NCI-H1694 (cell line): ENCODE measurements around the gene DIS3L.
"Not testable (repeated sequence)": the region's sequence is repeated elsewhere in the genome, so short reads cannot be mapped to it uniquely, and the experiment has no call there.

Experiments used
- DNase-seq: peaks from one replicate; lab custom pipeline; 2025; lab: John Stamatoyannopoulos, UW

Gene DIS3L

DNA sequence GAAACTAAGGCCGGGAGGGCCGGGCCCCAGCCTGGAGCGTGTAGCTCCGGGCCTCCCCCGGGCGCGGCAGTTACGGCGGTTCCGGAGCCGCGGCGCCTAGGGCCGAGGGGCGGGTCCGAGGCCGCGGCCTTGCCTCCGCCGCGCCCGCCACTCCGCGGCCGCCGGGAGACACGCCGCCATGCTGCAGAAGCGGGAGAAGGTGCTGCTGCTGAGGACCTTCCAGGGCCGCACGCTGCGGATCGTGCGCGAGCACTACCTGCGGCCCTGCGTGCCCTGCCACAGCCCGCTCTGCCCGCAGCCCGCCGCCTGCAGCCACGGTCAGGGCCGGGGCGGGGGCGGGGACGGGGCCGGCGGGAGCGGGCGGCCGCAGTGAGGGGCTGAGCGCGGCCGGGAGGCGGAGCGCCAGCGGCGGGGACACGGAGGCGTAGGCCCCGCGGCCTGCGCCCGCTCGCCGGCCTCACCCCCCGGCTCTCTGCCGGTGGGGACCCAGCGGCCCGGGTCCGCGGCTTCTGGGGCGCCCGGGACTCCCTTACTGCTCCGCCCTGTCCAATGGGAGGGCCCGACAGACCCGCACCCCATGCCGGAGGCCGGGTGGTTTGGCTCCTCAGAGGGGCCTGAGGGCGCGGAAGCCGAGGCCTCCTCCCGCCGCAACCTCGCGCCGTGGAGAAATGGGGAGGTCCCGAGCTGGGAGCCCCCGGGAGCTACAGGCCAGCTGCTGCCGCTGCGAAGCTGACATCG, at the start of gene DIS3L:
TSS of gene DIS3L (plus strand) at position 150 of the 738 bp plus-strand sequence. CDS start at position 179, 29 bp downstream.
- no peak for DNase-seq

DNA sequence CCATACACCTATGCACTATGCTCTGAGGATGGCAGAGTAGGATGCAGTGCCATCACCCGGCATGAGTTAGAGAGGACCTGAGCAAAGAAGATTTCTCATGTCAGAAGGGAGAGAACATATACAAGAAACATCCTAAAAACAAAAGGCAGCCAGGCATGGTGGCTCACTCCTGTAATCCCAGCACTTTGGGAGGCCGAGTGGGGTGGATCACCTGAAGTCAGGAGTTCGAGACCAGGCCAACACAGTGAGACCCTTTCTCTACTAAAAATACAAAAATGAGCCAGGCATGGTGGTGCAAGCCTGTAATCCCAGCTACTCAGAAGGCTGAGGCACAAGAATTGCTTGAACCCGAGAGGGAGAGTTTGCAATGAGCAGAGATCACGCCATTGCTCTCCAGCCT, 47.5 kb upstream of the DIS3L start:
- not testable (repeated sequence) for DNase-seq

DNA sequence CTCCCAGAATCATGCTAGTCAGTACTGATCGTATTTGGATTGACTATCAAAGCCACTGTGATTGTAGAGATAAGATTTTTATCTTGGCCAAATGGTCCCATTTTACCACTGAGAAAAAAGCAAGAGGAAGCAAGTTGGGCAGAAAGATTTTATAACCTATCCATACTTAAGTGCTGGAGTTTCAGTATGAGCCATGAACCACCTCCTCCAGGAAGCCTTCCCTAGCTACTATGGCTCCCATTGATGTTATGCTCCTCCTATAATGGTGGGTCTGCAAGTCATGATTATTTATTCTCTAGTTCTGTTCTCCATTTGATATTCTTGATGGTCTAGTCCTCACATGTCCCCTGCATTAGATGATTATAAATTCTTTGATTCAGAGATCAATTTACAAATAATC, 46.4 kb upstream of the DIS3L start:
- DNase-seq: no peak

DNA sequence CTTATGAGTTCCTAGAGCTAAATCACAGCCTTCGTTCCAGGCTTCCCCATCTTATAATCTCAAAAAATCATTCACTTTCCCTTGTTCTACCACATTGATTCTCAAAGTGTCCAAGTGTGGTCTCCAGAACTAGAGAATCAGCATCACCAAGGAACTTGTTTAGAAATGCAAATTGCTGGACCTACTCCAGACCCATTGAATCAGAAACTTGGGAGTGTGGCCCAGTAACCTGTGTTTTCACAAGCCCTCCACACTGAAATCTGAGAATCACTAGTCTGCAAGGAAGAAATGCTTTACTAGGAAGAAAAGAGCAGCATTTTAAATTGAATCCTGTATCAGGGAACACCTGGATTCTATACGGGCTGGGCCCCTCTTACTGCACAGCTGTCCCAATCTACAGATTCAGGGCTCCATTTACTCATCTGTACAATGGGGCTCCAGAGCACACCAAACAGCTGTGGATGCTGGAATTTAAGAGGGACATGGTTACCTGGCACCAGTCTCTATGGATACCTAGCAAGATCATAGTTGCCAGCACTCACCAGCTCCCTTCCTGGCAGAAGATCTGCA, 43.7 kb upstream of the DIS3L start:
- DNase-seq: no peak

DNA sequence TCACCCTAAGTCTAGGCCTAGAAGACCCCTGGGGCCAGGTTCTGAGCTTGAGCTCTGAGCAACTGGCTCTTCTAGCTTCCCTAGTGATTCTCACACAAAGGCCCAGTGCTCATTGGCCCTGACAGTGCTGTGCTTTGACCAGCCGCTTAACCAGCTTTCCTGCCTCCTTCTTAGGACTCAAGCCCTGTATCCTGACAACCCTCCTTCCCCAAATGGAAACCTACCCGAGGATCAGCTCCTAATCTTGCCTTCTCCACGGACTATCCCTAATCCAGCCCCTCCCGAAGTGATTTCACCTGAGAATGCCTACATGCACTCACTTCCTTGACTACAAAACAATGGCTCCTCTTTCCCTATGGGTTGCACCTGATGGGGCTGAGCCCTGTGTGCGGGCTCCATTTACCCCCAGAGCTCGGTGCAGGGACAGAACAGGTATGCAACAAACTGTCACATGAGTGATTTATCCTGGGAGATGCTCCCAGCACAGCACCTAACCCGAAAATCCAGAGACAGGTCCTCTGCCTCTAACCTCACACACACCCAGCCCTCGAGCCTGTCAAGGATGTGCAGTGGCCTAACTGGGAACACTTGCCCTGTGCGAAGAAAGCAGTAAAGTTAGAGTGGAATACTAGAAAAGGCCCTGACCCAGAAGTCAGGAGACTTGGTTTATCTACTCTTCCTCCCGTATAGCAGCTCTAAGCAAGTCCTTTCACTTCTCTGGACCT, 42.1 kb upstream of the DIS3L start:
- no peak for DNase-seq

DNA sequence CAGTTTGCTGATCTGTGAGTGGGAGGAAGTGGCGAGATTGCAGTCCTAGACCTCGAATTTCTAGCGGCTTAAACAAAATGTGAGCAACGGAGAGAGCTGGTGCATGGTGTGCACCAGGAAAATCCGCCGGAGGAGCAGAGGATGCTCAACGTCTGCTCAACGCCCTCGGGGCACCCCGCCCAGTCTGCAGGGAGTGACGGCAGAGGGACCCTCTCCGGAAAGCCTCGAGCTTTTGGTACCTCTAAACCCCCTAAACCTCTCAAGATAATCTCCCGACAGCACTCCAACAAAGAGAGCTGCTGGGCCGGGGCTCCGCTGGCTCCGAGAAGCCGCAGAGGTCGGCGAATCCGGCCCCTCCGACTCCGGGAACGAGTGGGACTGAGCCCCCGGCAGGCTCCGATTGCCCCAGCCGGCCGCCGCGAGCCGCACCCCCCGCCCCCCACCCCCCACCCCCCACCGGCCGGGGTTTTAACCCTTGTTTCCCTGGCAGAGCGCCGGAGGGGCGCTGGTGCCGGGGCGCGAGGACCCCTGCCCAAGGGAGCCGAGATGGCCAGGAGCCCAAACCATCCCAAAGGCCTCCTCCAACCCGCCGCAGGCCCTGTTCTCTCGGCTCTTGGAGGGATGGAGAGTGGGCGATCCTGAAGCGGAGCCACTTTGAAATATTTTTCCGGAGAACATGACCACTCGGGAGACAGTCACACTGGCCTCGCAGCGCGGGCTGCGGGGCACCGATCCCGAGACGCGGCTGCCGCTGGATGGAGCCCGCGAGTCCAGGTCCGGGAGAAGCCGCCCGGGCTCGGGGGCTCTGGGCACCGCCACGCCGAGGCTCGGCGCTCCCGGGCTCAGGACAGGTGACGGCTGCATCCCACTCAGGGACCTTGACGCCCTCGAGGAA, 41.3 kb upstream of the DIS3L start:
- DNase-seq: peak; percentile 19

DNA sequence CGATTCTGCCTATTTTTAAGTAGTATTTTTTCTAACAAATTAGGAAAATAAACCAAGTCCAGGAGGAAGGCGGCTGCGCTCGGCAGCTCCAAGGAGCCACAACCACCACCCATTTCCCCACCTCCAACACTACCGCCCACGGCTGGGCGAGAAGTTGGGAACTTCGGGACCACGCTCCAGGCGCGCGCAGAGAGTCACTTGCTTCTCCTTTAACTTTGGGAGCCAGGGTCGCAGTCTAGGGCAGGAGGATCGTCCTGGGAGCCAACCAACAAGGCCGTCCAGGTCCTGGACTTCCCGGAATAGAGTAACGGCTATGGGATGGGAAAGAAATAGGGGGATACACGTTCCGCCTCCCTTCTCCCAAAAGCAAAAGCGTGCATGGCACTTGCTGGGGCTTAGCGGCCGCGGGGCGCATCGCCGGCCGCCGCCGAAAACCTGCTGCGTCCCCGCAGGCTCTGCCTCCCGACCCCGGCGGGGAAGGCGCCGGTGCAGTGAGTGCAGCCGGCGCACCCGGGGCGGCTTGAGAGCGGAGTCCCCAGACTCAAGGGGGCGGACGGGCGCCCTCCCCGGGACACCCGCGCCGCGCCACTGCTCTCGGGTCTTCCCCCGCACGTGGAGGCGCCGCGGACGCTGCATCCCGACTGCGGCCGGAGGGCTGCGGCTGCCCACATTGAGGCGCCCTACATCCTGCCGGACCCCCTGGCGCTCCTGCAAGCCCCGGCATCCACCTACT, 40.5 kb upstream of the DIS3L start:
- DNase-seq: no peak

DNA sequence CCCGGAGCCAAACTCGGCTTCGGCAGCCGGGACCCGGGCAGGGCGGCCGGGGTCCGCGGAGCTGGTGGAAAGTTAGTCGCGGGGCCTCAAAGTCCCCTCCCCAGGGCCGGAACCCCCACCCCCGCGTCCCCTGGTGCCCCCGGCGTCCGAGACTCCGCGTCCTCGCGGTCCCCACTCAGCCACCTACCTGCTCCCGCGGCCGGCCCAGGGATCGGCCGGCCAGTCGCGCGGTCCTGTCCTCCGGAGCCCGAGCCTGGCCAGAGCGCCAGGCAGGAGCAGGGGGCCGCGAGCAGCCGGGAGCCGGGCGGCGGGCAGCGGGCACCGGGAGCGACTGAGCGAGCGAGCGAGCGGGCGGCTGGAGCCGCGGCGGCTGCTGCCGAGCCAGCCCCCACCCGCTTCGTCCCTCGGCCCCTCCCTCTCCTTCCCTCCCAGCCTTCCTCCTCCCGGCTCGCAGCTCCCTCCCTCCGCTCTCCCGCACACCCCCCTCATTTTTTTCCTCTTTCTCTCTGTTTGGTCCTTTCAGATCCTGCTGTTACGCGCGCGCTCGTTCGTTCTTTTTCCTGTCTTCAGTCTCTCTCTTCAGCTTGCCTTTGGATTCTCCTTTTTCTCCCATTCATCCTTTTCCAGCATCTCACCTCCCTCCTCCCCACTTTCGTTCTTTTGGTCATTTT, 39.8 kb upstream of the DIS3L start, which contains the start of gene MEGF11:
TSS of gene MEGF11 (minus strand) at position 333 of the 671 bp plus-strand sequence. CDS start 125,347 bp downstream, outside the sequence.
- DNase-seq: peak; percentile 13

DNA sequence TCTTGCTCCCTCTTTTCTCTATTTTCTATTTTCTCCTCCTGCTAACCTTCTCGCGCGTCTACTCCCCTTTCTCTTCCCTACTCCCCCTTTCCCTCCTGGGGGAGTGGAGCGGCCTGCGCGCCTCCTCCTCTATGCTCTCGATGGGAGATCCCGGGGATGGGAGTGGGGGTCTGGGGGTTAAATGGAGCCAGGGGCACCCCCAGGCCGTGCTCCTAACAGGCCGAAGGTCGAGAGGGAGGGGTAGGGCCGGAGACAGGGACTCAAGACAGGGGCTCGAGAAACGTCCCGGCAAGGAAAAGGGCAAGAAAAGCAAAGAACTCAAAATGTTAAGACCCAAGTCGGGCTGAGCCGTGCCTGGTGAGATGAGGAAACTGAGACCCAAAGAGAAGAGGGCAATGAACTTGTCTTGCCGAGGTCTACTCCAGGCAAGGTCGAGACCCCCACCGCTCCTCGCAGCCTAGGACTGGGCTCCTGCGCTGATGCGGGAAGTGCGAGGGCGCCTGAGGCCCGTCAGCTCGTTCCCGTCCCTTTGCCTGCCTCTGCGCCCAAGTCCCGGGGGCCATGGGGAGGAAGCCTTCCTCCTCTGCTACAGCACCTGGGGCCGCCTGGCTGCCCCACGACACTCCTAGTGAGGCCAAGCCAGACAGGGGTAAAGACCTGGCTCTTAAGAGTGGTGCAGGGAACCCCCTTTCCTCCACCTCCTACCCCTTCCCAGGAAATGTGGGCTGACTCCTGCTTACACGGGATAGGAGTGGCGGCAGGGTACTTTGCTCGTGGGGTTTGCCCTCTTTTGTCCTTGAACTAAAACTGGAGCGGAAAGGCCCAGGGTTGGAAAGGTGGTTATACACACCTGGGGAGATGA, 39.0 kb upstream of the DIS3L start:
- no peak for DNase-seq

DNA sequence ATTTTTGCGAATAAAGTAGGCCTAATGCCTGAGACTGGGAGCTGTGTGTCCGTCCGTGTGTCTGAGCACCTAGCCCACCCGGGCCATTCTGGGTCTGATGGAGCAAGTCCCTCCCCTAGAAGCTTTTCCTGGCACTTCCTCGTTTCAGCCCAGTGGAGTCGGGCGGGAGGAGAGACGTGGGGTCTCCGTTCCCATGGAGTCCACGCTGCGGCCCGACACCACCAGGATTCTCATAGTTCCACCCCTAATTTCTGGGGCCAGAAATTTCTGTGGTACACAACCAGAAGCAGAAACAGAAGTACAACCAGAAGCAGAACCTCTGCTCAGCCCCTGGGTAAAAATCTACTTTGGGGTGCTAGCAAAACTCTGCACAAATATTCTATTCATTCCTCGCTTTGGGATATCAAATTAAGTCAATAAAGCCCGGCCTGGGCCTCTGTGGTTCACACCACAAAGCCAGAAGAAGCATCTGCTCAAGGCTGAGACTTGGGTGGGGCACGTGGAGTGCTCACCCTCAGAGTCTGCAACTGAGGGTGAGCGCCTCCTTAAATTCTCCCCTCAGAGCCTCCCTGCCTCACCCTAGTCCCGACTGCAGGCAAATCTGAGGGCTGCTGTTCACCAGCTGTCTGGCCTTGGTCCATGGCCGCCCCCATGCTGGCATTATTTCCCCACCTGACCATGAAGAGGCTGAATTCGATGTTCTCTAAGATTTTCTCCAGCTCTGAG, 38.3 kb upstream of the DIS3L start:
- DNase-seq: no peak

DNA sequence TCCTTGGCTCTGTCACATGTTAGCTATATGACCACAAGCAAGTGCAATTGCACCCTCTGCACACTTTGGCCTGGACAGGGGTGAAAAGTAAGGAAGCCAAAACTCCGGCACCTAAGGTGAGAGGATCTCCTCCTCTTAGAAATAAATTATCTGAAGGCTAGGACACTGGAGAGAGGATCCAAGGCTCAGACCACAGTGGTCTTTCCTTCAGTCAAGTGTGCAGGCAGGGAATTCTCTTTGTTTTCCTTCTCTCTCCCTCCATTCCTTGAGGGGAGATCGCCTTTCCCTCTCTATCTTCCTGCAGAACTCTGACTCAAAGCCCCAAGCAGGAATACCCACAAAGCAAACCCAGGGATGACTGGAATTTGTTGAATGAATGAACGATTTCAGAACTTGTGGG, 36.7 kb upstream of the DIS3L start:
- DNase-seq: no peak

DNA sequence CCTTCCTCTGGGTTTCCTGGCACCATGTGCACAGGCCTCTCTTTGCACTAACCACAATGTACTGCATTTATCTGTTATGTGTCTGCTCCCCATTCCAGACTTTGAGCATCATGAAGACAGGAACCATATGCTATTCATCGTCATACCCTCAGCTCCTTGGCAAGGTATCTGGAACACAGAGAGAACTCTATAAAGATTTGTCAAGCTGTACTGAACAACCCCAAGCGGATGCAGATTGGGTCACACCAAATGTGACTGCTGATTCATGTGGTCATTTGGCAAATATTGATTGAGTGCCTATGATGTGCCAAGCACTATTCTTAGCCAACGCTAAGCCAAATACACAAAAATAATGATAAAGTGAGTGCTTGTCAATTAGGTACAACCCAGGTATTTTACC, 32.3 kb upstream of the DIS3L start:
- no peak for DNase-seq

DNA sequence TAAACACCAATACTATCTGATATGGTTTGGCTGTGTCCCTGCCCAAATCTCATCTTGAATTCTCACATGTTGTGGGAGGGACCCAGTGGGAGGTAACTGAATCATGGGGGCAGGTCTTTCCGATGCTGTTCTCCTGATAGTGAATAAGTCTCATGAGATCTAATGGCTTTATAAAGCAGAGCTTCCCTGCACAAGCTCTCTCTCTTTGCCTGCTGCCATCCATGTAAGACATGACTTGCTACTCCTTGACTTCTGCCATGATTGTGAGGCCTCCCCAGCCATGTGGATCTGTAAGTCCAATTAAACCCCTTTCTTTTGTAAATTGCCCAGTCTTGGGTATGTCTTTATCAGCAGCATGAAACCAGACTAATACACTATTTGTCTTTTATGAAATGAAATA, 30.5 kb upstream of the DIS3L start:
- not testable (repeated sequence) for DNase-seq

DNA sequence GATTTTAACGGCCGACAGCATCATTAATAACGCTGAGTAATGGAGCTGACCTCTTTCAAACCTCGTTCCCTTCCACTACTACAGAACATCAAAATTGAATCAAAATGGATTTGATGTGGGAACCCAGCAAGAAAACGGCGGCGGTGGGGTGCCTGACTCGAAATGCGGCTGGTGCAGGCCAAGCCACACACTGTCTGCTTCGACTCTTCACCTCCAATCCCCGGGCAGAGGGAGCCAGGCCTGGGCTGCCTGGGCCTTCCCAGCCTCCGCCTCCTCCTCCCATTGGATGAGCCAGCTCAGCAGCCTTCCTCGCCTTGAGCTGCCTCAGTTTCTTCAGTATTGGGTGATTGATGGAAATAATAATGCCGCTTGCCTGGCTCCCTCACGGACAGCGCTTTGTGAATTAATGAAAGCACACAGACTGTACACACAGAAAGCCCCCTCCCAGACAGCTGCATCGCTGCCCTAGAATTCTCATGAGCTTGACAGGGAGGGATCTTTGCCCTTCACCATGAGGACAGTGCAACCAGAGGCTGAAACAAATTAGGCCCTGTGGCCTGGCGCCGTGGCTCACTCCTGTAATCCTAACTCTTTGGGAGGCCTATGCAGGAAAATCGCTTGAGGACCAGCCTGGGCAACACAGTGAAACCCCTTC, 28.4 kb upstream of the DIS3L start:
- no peak for DNase-seq

DNA sequence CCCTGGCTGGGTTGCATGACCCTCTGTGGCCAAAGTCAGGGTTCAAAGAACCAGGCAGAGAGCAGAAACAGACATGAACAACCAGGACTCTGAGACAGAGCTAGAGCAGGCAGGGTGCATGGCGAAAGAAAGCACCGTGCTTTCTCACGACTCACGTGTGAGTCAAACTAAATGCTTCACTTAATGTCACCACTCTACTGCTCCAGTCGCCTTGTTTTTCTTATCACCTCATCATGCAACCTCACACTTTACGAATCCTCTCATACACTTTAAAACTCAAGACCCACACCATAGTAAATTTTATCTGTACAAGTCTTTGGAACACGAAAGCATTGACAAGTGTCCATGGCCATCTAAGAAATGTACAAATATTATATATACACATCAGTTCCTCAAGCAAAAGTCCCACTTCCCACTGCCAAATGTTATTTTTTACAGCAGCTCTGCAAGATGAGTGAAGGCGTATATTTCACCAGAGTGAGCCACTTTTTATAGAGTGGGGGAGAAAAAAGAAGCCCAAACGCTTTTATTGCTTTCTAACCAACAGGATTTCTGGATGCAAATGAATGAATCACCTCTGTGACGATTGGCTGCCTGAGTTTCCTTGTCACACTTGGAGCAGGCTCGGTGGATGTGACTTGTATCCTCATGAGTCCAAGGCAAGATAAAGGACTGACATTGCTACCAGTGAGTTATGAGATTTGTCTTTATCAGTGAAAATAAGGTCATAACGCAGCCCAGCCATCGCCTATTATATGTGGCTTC, 23.9 kb upstream of the DIS3L start:
- no peak for DNase-seq

DNA sequence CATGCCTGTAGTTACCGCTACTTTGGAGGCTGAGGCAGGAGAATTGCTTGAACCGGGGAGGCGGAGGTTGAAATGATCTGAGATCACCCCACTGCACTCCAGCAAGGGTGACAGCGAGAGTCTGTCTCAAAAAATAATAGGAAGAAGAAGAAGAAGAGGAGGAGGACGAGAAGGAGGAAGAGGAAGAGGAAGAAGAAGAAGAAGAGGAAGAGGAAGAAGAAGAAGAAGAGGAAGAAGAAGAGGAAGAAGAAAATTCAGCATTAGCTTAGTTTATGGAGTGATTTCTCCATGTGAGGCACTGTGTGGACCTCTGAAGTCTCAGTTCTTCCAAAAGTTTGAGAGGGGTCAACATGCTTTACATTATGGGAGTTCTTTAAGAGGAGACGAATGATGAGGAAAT, 22.4 kb upstream of the DIS3L start:
- DNase-seq: no peak

DNA sequence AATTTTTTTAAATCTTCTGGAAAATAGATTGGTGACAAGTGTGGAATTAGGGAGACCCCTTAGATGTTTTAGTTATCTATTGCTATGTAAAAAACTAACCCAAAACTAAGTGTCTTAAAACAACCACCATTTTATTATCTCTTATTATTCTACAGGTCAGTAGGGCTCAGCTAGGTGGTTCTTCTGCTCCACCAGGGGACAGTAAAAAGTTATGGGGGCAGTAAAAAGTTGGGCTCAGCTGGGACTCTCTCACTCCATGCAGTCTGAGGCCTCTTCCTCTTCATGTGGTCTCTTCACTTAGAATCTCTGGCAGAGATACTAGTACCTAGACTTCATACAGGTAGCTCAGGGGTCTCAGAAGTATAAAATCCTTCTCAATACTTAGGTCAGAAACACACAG, 18.0 kb upstream of the DIS3L start:
- DNase-seq: no peak

DNA sequence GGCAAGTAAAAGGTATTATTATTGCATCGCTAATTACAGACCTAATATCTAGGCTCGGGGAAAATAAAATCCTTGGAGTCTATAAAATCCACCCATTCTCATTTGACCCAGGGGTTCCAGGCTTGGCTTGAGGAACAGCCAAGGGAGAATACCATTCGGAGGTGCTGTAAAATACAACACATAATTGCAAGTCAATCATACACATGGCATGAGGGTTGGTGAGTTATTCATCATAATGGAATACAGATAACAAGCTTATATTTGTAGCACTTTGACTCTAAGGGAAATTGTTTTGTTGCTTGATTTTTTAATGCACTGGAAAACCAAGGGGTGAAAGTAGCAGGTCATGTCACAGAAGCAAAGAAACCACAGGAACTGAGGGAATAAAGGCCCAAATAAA, 16.8 kb upstream of the DIS3L start:
- DNase-seq: no peak
